ENCODE measurements around the gene SUMO4. TPM values are rescaled to one million over a fixed set of nuclear protein-coding genes. Genes with fewer than 3 reads are reported as not detected.

Gene SUMO4
- total RNA-seq, 1 experiment from 2014 or later: 1.1 TPM

- in situ Hi-C loops (cut with HindIII; ENCODE audit: low pct_unique_long_range_greater_than_20kb, low sequenced_read_pairs): no loop called here
- no peak overlapping the region for H3K27ac ChIP-seq (ENCODE audit: low read length)
- BruUV-seq (replicated peaks): no TSS peak
Observed at GRCh38 chr6:149389509-149390297, 10.4 kb upstream of the SUMO4 start.

DNA sequence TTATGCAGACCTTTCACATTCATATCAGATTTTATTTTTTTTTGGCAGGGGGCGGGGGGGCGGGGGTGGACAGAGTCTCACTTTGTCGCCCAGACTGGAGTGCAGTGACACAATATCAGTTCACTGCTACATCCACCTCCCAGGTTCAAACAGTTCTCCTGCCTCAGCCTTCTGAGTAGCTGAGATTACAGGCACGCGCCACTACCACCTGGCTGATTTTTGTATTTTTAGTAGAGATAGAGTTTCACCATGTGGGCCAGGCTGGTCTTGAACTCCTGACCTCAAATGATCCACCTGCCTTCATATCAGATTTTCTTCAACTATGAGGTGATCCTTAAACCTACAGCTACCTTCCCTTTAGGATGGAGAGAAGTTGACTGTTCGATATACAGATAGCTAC lies 8.0 kb upstream of the SUMO4 start:
- CTCF ChIA-PET: no interaction called here
- in situ Hi-C loops (cut with HindIII; ENCODE audit: low pct_unique_long_range_greater_than_20kb, low sequenced_read_pairs) (no loop called here), intact Hi-C loops (cut with micrococcal nuclease; ENCODE audit: unreplicated experiment) (no loop called here)
- no peaks in the 10 kb centered on the region; the same call in 1 of the 2 replicates for H3K4me1 ChIP-seq (ENCODE audit: control insufficient read depth, insufficient read depth, low read length)
- ATAC-seq (no peak), DNase-seq (ENCODE audit: low read depth, low spot score) (no peak)
- no peak overlapping the region for H3K4me3 ChIP-seq (ENCODE audit: low read depth in 2 of 2, low read length in 2 of 2)
- no peak for TF ChIP-seq TCF7L2 (IDR thresholded peaks at IDR 0.05; ENCODE audit: low read depth, low read length)
- no peak for TF ChIP-seq SIN3A (IDR thresholded peaks at IDR 0.05; ENCODE audit: borderline replicate concordance, insufficient read depth, low read depth, low read length)
- no peak for TF ChIP-seq POLR2AphosphoS5 (IDR thresholded peaks at IDR 0.05; ENCODE audit: low read depth, low read length)
- TF ChIP-seq, protein P1, sequence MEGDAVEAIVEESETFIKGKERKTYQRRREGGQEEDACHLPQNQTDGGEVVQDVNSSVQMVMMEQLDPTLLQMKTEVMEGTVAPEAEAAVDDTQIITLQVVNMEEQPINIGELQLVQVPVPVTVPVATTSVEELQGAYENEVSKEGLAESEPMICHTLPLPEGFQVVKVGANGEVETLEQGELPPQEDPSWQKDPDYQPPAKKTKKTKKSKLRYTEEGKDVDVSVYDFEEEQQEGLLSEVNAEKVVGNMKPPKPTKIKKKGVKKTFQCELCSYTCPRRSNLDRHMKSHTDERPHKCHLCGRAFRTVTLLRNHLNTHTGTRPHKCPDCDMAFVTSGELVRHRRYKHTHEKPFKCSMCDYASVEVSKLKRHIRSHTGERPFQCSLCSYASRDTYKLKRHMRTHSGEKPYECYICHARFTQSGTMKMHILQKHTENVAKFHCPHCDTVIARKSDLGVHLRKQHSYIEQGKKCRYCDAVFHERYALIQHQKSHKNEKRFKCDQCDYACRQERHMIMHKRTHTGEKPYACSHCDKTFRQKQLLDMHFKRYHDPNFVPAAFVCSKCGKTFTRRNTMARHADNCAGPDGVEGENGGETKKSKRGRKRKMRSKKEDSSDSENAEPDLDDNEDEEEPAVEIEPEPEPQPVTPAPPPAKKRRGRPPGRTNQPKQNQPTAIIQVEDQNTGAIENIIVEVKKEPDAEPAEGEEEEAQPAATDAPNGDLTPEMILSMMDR (IDR thresholded peaks at IDR 0.05): no peak
- no peak for TF ChIP-seq REST (IDR thresholded peaks at IDR 0.05; ENCODE audit: insufficient read depth in 1 of 2, low read depth in 2 of 2, low read length in 1 of 2)
- H3K9me3 ChIP-seq (ENCODE audit: control insufficient read depth, insufficient read depth, low read depth, low read length): no peaks in the 10 kb centered on the region
- no peaks in the 10 kb centered on the region for H3K27me3 ChIP-seq (ENCODE audit: control insufficient read depth, insufficient read depth, low read length)
- no peaks in the 10 kb centered on the region for H3K36me3 ChIP-seq (ENCODE audit: control insufficient read depth, insufficient read depth, low read length)
- POLR2A ChIA-PET: no interaction called here
- BruUV-seq (replicated peaks): no TSS peak
- no peak overlapping the region for H3K27ac ChIP-seq (ENCODE audit: low read length)

More at GRCh38 chr6:149389509-149390297, 10.4 kb upstream of the SUMO4 start:
- Histone ChIP-seq H3K4me3 (ENCODE audit: low read depth in 2 of 2, low read length in 2 of 2) (no peak overlapping the region), H3K27me3 (ENCODE audit: control insufficient read depth, insufficient read depth, low read length) (no peaks in the 10 kb centered on the region), H3K36me3 (ENCODE audit: control insufficient read depth, insufficient read depth, low read length) (no peaks in the 10 kb centered on the region), H3K4me1 (ENCODE audit: control insufficient read depth, insufficient read depth, low read length) (no peaks in the 10 kb centered on the region; the same call in 1 of the 2 replicates), H3K9me3 (ENCODE audit: control insufficient read depth, insufficient read depth, low read depth, low read length) (no peaks in the 10 kb centered on the region)
- no peak for DNase-seq (ENCODE audit: low read depth, low spot score)
- no peak for TF ChIP-seq REST (IDR thresholded peaks at IDR 0.05; ENCODE audit: insufficient read depth in 1 of 2, low read depth in 2 of 2, low read length in 1 of 2)
- intact Hi-C loops (cut with micrococcal nuclease; ENCODE audit: unreplicated experiment): no loop called here
- CTCF ChIA-PET: no interaction called here
- ATAC-seq: no peak
- POLR2A ChIA-PET: no interaction called here
